ENCODE results near the gene GAPDH.

The GAPDH gene

GRCh38 chr12:6534695-6534944 is 303 bp downstream of the GAPDH start:
- H3F3A ChIP-seq (ENCODE audit: control insufficient read depth, insufficient read depth), result peaks cover 80% of the 10 kb centered on the region
- H3K4me2 ChIP-seq (ENCODE audit: low read length), result peak overlapping the region; percentile 89
- H4K20me1 ChIP-seq (ENCODE audit: control insufficient read depth, insufficient read depth, low read depth, low read length), result peaks cover 13% of the 10 kb centered on the region
- peaks cover 96% of the 10 kb centered on the region for H3K36me3 ChIP-seq (ENCODE audit: control insufficient read depth, low read length)
- peak overlapping the region; percentile 88 for H3K4me3 ChIP-seq (ENCODE audit: low read length)
- peaks cover 58% of the 10 kb centered on the region for H3K4me1 ChIP-seq (ENCODE audit: control insufficient read depth, low read length)
- TF ChIP-seq EZH2phosphoT487 (IDR thresholded peaks at IDR 0.05; ENCODE audit: borderline replicate concordance, low read length), result no peak
- no peak for TF ChIP-seq CTCF (IDR thresholded peaks at IDR 0.05; ENCODE audit: low read depth, low read length, poor library complexity, severe bottlenecking)
- no peaks in the 10 kb centered on the region for H3K27me3 ChIP-seq (ENCODE audit: control insufficient read depth, low read length)
- H3K9me2 ChIP-seq (replicated peaks; ENCODE audit: control insufficient read depth, low read length), result no peaks in the 10 kb centered on the region
- no peaks in the 10 kb centered on the region for H3K9me3 ChIP-seq (ENCODE audit: control insufficient read depth, insufficient read depth, low read length)
- peak overlapping the region; percentile 97 for H3K27ac ChIP-seq (ENCODE audit: low read depth, low read length)
- H3K79me2 ChIP-seq (ENCODE audit: control insufficient read depth, low read length), result peaks cover 54% of the 10 kb centered on the region

- no peaks in the 10 kb centered on the region for H3K9me3 ChIP-seq (ENCODE audit: control insufficient read depth, insufficient read depth, low read length)
- no peak for TF ChIP-seq EZH2phosphoT487 (IDR thresholded peaks at IDR 0.05; ENCODE audit: borderline replicate concordance, low read length)
- TF ChIP-seq CTCF (IDR thresholded peaks at IDR 0.05; ENCODE audit: low read depth, low read length, poor library complexity, severe bottlenecking), result peak; percentile 13
- H3K9me2 ChIP-seq (replicated peaks; ENCODE audit: control insufficient read depth, low read length), result no peaks in the 10 kb centered on the region
- H3K27me3 ChIP-seq (ENCODE audit: control insufficient read depth, low read length), result no peaks in the 10 kb centered on the region
- H3K4me3 ChIP-seq (ENCODE audit: low read length), result peak overlapping the region; percentile 88
- peaks cover 54% of the 10 kb centered on the region for H3K79me2 ChIP-seq (ENCODE audit: control insufficient read depth, low read length)
- peaks cover 96% of the 10 kb centered on the region for H3K36me3 ChIP-seq (ENCODE audit: control insufficient read depth, low read length)
- peak overlapping the region; percentile 89 for H3K4me2 ChIP-seq (ENCODE audit: low read length)
- H3F3A ChIP-seq (ENCODE audit: control insufficient read depth, insufficient read depth), result peaks cover 80% of the 10 kb centered on the region
- peaks cover 63% of the 10 kb centered on the region for H3K4me1 ChIP-seq (ENCODE audit: control insufficient read depth, low read length)
- H3K27ac ChIP-seq (ENCODE audit: low read depth, low read length), result peak overlapping the region; percentile 97
- peaks cover 13% of the 10 kb centered on the region for H4K20me1 ChIP-seq (ENCODE audit: control insufficient read depth, insufficient read depth, low read depth, low read length)
These were observed 804 bp downstream of the GAPDH start for GRCh38 chr12:6534945-6535696.

GRCh38 chr12:6535697-6535946 is 1.3 kb downstream of the GAPDH start:
- peaks cover 50% of the 10 kb centered on the region for H3K79me2 ChIP-seq (ENCODE audit: control insufficient read depth, low read length)
- peaks cover 13% of the 10 kb centered on the region for H4K20me1 ChIP-seq (ENCODE audit: control insufficient read depth, insufficient read depth, low read depth, low read length)

GRCh38 chr12:6535960-6536847 is 1.9 kb downstream of the GAPDH start:
- Histone ChIP-seq H3K27me3 (ENCODE audit: control insufficient read depth, low read length) (no peaks in the 10 kb centered on the region), H3K9me2 (replicated peaks; ENCODE audit: control insufficient read depth, low read length) (no peaks in the 10 kb centered on the region), H3K36me3 (ENCODE audit: control insufficient read depth, low read length) (peaks cover 91% of the 10 kb centered on the region), H3K4me3 (ENCODE audit: low read length) (peak overlapping the region; percentile 88), H3K4me1 (ENCODE audit: control insufficient read depth, low read length) (peaks cover 68% of the 10 kb centered on the region), H3K4me2 (ENCODE audit: low read length) (peak overlapping the region; percentile 89), H3F3A (ENCODE audit: control insufficient read depth, insufficient read depth) (peaks cover 72% of the 10 kb centered on the region), H4K20me1 (ENCODE audit: control insufficient read depth, insufficient read depth, low read depth, low read length) (peaks cover 13% of the 10 kb centered on the region), H3K9me3 (ENCODE audit: control insufficient read depth, insufficient read depth, low read length) (no peaks in the 10 kb centered on the region), H3K79me2 (ENCODE audit: control insufficient read depth, low read length) (peaks cover 50% of the 10 kb centered on the region), H3K27ac (ENCODE audit: low read depth, low read length) (peak overlapping the region; percentile 97)
- TF ChIP-seq EZH2phosphoT487 (IDR thresholded peaks at IDR 0.05; ENCODE audit: borderline replicate concordance, low read length), result no peak
- TF ChIP-seq CTCF (IDR thresholded peaks at IDR 0.05; ENCODE audit: low read depth, low read length, poor library complexity, severe bottlenecking), result no peak

More at GRCh38 chr12:6535697-6535946, 1.3 kb downstream of the GAPDH start:
- H3K4me2 ChIP-seq (ENCODE audit: low read length), result peak overlapping the region; percentile 89
- H3K27ac ChIP-seq (ENCODE audit: low read depth, low read length), result peak overlapping the region; percentile 97
- no peaks in the 10 kb centered on the region for H3K9me2 ChIP-seq (replicated peaks; ENCODE audit: control insufficient read depth, low read length)
- peaks cover 95% of the 10 kb centered on the region for H3K36me3 ChIP-seq (ENCODE audit: control insufficient read depth, low read length)
- peaks cover 77% of the 10 kb centered on the region for H3F3A ChIP-seq (ENCODE audit: control insufficient read depth, insufficient read depth)
- no peaks in the 10 kb centered on the region for H3K27me3 ChIP-seq (ENCODE audit: control insufficient read depth, low read length)
- H3K4me1 ChIP-seq (ENCODE audit: control insufficient read depth, low read length), result peaks cover 68% of the 10 kb centered on the region
- no peaks in the 10 kb centered on the region for H3K9me3 ChIP-seq (ENCODE audit: control insufficient read depth, insufficient read depth, low read length)
- no peak for TF ChIP-seq EZH2phosphoT487 (IDR thresholded peaks at IDR 0.05; ENCODE audit: borderline replicate concordance, low read length)
- H3K4me3 ChIP-seq (ENCODE audit: low read length), result peak overlapping the region; percentile 88

Measured in DOHH2 (cell line).